ENCODE results near the gene FBXO41. TPM values are rescaled to one million over a fixed set of nuclear protein-coding genes. Genes with fewer than 3 reads are reported as not detected.

FBXO41 gene
- total and polyA plus RNA-seq, 2 experiments from 2014 or later: 0.44 to 1.1 TPM

DNA sequence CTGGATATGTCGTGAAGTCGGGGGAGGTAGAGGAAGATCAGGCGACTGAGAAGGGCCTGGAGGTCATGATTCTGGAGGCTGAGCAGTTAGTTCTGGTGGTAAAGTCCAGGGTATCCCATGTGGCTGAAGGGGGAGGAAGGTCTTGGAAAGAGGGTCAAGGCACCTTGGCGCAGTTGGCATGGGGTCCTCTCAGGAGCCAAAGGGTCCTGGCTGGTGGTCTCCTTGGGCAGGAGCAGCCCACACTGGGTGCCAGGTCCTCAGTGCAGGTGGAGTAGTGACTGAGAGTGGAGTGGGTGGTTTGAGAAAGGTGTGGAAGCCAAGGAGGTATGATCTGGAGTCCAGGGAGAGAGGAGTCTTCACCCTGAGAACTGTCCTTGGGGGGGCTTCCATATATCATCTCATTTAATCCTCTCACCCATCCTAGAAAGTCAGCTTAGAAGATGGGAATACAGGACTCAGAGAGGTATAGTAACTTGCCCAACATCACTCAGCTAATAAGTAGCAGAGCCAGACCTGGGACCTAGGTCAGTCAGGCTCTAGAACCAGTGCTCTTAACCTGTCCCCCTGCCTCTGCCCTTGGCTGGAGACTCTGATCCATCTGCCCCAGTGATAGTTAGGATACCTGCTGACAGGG is 24.5 kb downstream of the FBXO41 start:
- Histone ChIP-seq H3K4me2 (ENCODE audit: unreplicated experiment) (no peak overlapping the region), H3K9me2 (ENCODE audit: insufficient read depth) (no peaks in the 10 kb centered on the region), H2AFZ (no peak overlapping the region), H3K27ac (no peak overlapping the region), H3K4me3 (no peak overlapping the region), H4K20me1 (ENCODE audit: insufficient read depth) (no peaks in the 10 kb centered on the region), H3K36me3 (ENCODE audit: low read depth) (no peaks in the 10 kb centered on the region), H3F3A (ENCODE audit: insufficient read depth) (no peaks in the 10 kb centered on the region), H3K79me2 (ENCODE audit: insufficient read depth) (no peaks in the 10 kb centered on the region), H3K27me3 (replicated peaks; ENCODE audit: insufficient read depth) (no peaks in the 10 kb centered on the region), H3K9ac (no peak overlapping the region), H3K9me3 (ENCODE audit: low read depth) (no peaks in the 10 kb centered on the region), H3K4me1 (ENCODE audit: insufficient read depth) (no peaks in the 10 kb centered on the region)
- DNase-seq: no peak
- 81 to 87% methylated on average over 4 of the region's 4 CpGs for WGBS, 2 experiments (ENCODE audit: low coverage in 1 of 2, low lambda C conversion rate in 2 of 2, missing lambda C conversion rate in 2 of 2)
- TF ChIP-seq EZH2phosphoT487 (IDR thresholded peaks at IDR 0.05; ENCODE audit: insufficient read depth, low read depth): no peak
- TF ChIP-seq EZH2 (IDR thresholded peaks at IDR 0.05; ENCODE audit: insufficient read depth, poor library complexity, severe bottlenecking): no peak
- in situ Hi-C loops (cut with MboI): no loop called here

DNA sequence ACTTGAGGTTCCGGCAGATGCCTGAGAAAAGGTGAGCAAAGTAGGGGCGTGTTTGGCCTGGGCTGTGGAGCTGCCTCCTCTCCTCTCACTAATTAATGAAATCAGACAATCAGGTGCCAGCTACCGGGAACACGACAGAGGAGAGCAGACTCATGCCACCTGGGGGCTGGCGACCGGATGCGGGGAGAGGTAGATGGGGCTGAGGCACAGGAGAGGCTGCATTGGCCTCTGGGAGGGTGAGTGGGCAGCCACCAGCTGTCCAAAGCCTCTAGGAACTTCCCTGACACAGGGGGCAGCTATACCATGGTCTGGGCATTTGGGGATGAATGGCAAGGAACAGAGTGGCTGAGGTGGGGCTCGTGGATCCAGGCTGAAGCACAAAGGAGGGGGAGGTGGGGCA is 25.0 kb downstream of the FBXO41 start:
- in situ Hi-C loops (cut with MboI): no loop called here

DNA sequence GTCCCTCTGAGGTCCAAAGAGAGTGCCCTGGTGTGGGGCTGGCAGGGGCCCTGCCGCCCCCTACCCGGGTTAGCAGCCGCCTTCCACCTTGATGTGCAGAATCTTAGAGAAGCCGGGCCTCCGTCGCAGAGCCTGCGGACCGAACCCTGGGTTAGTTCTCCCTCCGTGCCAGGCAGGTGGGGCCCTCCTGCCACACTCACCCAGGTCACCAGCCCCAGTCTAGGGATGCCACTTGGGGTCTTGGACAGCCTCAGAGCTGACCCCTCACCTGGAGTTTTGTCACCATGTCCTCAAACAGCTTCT is 25.4 kb downstream of the FBXO41 start:
- H3K4me3 ChIP-seq: no peak overlapping the region
- H3K4me2 ChIP-seq (ENCODE audit: unreplicated experiment): no peak overlapping the region
- WGBS, 2 experiments (ENCODE audit: low coverage in 1 of 2, low lambda C conversion rate in 2 of 2, missing lambda C conversion rate in 2 of 2): 89 to 90% methylated on average over 9 of the region's 9 CpGs

More for the DNA sequence above, 25.0 kb downstream of the FBXO41 start:
- no peaks in the 10 kb centered on the region for H3K9me3 ChIP-seq (ENCODE audit: low read depth)
- no peaks in the 10 kb centered on the region for H3K9me2 ChIP-seq (ENCODE audit: insufficient read depth)
- DNase-seq: no peak
- H4K20me1 ChIP-seq (ENCODE audit: insufficient read depth): no peaks in the 10 kb centered on the region
- 88 to 93% methylated on average over 8 of the region's 8 CpGs for WGBS, 2 experiments (ENCODE audit: low coverage in 1 of 2, low lambda C conversion rate in 2 of 2, missing lambda C conversion rate in 2 of 2)
- H3K79me2 ChIP-seq (ENCODE audit: insufficient read depth): no peaks in the 10 kb centered on the region
- H3F3A ChIP-seq (ENCODE audit: insufficient read depth): no peaks in the 10 kb centered on the region
- H2AFZ ChIP-seq: no peak overlapping the region
- TF ChIP-seq EZH2phosphoT487 (IDR thresholded peaks at IDR 0.05; ENCODE audit: insufficient read depth, low read depth) (no peak), EZH2 (IDR thresholded peaks at IDR 0.05; ENCODE audit: insufficient read depth, poor library complexity, severe bottlenecking) (no peak)
- no peaks in the 10 kb centered on the region for H3K27me3 ChIP-seq (replicated peaks; ENCODE audit: insufficient read depth)
- H3K27ac ChIP-seq: no peak overlapping the region
- H3K4me2 ChIP-seq (ENCODE audit: unreplicated experiment): no peak overlapping the region
- no peak overlapping the region for H3K9ac ChIP-seq
- H3K4me3 ChIP-seq: no peak overlapping the region
- H3K4me1 ChIP-seq (ENCODE audit: insufficient read depth): no peaks in the 10 kb centered on the region
- 0 out of 2 replicates have a peak, but pooled peaks cover 4% of the 10 kb centered on the region for H3K36me3 ChIP-seq (ENCODE audit: low read depth)

DNA sequence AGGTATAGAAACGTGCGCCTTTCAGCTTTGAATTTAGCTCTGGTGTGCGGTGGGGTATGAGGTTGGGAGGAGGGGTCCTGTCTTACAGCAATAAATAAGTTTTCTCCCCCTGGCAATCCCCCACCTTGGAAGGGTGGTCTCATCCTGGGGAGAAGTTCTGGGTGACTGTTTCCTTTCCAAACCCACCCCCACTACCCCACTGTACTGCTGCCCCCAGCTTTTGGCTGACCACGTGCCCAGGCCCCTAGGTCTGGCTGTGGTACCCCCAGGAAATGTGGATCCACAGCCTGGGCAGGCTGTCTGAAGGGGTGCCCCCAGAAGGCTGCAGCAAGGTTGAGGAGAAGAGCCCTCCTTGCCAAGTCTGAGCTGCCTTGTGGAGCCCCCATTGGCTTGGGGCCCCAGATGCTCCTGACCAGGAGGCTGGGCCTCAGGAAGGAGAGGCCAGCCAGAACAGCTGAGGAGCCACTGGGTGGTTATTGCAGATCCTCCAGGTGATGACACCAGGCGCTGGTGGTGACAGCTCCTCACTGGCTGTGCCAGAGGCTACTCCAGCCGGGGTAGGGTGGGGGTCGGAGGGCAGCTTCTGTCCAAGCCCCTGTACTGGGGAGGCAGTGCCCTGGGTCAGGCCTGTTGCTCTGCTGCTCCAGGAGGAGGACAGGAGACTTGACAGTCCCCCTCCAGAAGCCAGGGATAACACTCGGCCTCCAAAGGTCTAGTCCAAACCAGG is 25.9 kb downstream of the FBXO41 start:
- no peaks in the 10 kb centered on the region for H3K4me1 ChIP-seq (ENCODE audit: insufficient read depth)
- in situ Hi-C loops (cut with MboI): no loop called here
- H3F3A ChIP-seq (ENCODE audit: insufficient read depth): no peaks in the 10 kb centered on the region; the same call in 1 of the 2 replicates
- WGBS, 2 experiments (ENCODE audit: low coverage in 1 of 2, low lambda C conversion rate in 2 of 2, missing lambda C conversion rate in 2 of 2): 84% methylated on average over 8 of the region's 8 CpGs
- H3K9ac ChIP-seq: no peak overlapping the region
- H3K27ac ChIP-seq: no peak overlapping the region
- no peaks in the 10 kb centered on the region for H3K9me3 ChIP-seq (ENCODE audit: low read depth)
- 0 out of 2 replicates have a peak, but pooled peaks cover 9% of the 10 kb centered on the region for H3K36me3 ChIP-seq (ENCODE audit: low read depth)
- H3K4me2 ChIP-seq (ENCODE audit: unreplicated experiment): no peak overlapping the region
- DNase-seq: no peak
- no peaks in the 10 kb centered on the region for H4K20me1 ChIP-seq (ENCODE audit: insufficient read depth)
- H3K9me2 ChIP-seq (ENCODE audit: insufficient read depth): no peaks in the 10 kb centered on the region
- H3K27me3 ChIP-seq (replicated peaks; ENCODE audit: insufficient read depth): no peaks in the 10 kb centered on the region
- no peaks in the 10 kb centered on the region for H3K79me2 ChIP-seq (ENCODE audit: insufficient read depth)
- H3K4me3 ChIP-seq: no peak overlapping the region
- no peak overlapping the region for H2AFZ ChIP-seq
- TF ChIP-seq EZH2phosphoT487 (IDR thresholded peaks at IDR 0.05; ENCODE audit: insufficient read depth, low read depth) (no peak), EZH2 (IDR thresholded peaks at IDR 0.05; ENCODE audit: insufficient read depth, poor library complexity, severe bottlenecking) (no peak)

More for the DNA sequence above, 25.4 kb downstream of the FBXO41 start:
- Histone ChIP-seq H3K79me2 (ENCODE audit: insufficient read depth) (no peaks in the 10 kb centered on the region), H3K9ac (no peak overlapping the region), H3K27me3 (replicated peaks; ENCODE audit: insufficient read depth) (no peaks in the 10 kb centered on the region), H3K4me1 (ENCODE audit: insufficient read depth) (no peaks in the 10 kb centered on the region), H3K9me2 (ENCODE audit: insufficient read depth) (no peaks in the 10 kb centered on the region), H4K20me1 (ENCODE audit: insufficient read depth) (no peaks in the 10 kb centered on the region), H2AFZ (no peak overlapping the region), H3F3A (ENCODE audit: insufficient read depth) (no peaks in the 10 kb centered on the region; the same call in 1 of the 2 replicates), H3K9me3 (ENCODE audit: low read depth) (no peaks in the 10 kb centered on the region), H3K27ac (no peak overlapping the region), H3K36me3 (ENCODE audit: low read depth) (0 out of 2 replicates have a peak, but pooled peaks cover 5% of the 10 kb centered on the region)
- in situ Hi-C loops (cut with MboI): no loop called here
- no peak for DNase-seq
- TF ChIP-seq EZH2 (IDR thresholded peaks at IDR 0.05; ENCODE audit: insufficient read depth, poor library complexity, severe bottlenecking) (no peak), EZH2phosphoT487 (IDR thresholded peaks at IDR 0.05; ENCODE audit: insufficient read depth, low read depth) (no peak)
